Activated naive CD4-positive, alpha-beta T cell treated with anti-CD3 and anti-CD28 coated beads, Interleukin-2, amount 10 ng/mL, durations not matched to agents 7 days and 5 days (primary cell): ENCODE measurements around the gene NIM1K.
"Not testable (repeated sequence)": the region's sequence is repeated elsewhere in the genome, so short reads cannot be mapped to it uniquely, and the experiment has no call there.

Experiments
- CTCF ChIA-PET: fragments of 350-600 bp; sonication (Branson Sonifier 250); formaldehyde crosslinking; loops from one replicate; lab custom pipeline; 2021; ENCODE audit warnings: antibody characterized with exemption; lab: Charles Lee
- DNase-seq: peaks from one replicate; pipeline ENCODE4 v3.0.0-alpha.2; 2020
- H3K27ac Mint-ChIP-seq: one replicate; pipeline ENCODE4 v1.8.0; 2021; ENCODE audit warnings: mild to moderate bottlenecking, moderate library complexity, mixed read lengths
- H3K27me3 Mint-ChIP-seq: one replicate; pipeline ENCODE4 v1.8.0; 2021; ENCODE audit warnings: mild to moderate bottlenecking, mixed read lengths
- H3K36me3 Mint-ChIP-seq: one replicate; pipeline ENCODE4 v1.8.0; 2021; ENCODE audit warnings: mixed read lengths
- H3K4me1 Mint-ChIP-seq: one replicate; pipeline ENCODE4 v1.8.0; 2021; ENCODE audit warnings: mixed read lengths
- H3K4me3 Mint-ChIP-seq: one replicate; pipeline ENCODE4 v1.8.0; 2021; ENCODE audit warnings: mild to moderate bottlenecking, moderate library complexity, mixed read lengths
- H3K9me3 Mint-ChIP-seq: one replicate; pipeline ENCODE4 v1.8.0; 2021; ENCODE audit warnings: mixed read lengths

Gene NIM1K

GRCh38 chr5:43256261-43256966, 64.4 kb downstream of the NIM1K start:
- H3K36me3 Mint-ChIP-seq: no peaks in the 10 kb centered on the region
- no peaks in the 10 kb centered on the region for H3K4me1 Mint-ChIP-seq
- no peak overlapping the region for H3K27ac Mint-ChIP-seq
- H3K4me3 Mint-ChIP-seq: no peak overlapping the region
- CTCF ChIA-PET: no interaction called here
- H3K27me3 Mint-ChIP-seq: peaks cover 39% of the 10 kb centered on the region
- DNase-seq: no peak
- H3K9me3 Mint-ChIP-seq: no peaks in the 10 kb centered on the region

- no peaks in the 10 kb centered on the region for H3K36me3 Mint-ChIP-seq
- no peak for DNase-seq
- H3K9me3 Mint-ChIP-seq: peaks cover 2% of the 10 kb centered on the region
- no peak overlapping the region for H3K4me3 Mint-ChIP-seq
- no peaks in the 10 kb centered on the region for H3K4me1 Mint-ChIP-seq
- H3K27me3 Mint-ChIP-seq: peaks cover 36% of the 10 kb centered on the region
- CTCF ChIA-PET: no interaction called here
- H3K27ac Mint-ChIP-seq: no peak overlapping the region
Measured at GRCh38 chr5:43258116-43258515, 66.1 kb downstream of the NIM1K start.

- H3K27me3 Mint-ChIP-seq: peaks cover 29% of the 10 kb centered on the region
- CTCF ChIA-PET, H3K4me1 Mint-ChIP-seq, H3K4me3 Mint-ChIP-seq, DNase-seq, H3K9me3 Mint-ChIP-seq, H3K36me3 Mint-ChIP-seq, H3K27ac Mint-ChIP-seq: not testable (repeated sequence)
Measured at GRCh38 chr5:43262269-43262668, 70.2 kb downstream of the NIM1K start.

DNA sequence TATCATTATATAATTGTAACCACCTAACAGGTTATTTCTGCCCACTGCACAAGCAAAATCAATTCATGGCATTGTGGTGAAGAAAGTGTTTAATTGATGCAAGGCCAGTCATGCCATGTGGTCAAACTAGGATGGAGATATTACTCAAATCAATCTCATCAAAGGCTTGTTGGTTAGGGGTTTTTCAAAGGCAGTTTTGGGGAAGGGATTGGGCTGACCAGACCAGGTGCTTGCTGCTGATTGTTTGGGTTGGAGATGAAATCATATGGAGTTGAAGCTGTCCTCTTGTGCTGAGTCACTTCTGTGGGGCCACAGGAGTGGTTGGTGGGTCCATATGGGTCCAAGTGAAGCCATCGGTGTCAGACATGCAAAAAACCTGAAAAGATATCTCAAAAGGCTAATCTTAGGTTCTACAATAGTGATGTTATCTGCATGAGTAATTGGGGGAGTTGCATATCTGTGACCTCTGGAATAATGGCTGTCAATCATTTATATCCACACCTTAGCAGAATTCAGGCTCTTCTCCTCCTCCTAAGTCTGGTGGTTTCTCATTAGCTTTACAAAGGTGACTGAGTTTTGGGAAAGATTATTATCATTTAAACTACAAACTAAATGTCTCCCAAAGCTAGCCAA, 76.3 kb downstream of the NIM1K start:
- CTCF ChIA-PET: interaction anchor here (1.3 kb wide), 1 partner anchor 24 kb away, joined by 3 read pairs; no protein-coding TSS in a partner anchor
- H3K4me1 Mint-ChIP-seq: peaks cover 11% of the 10 kb centered on the region
- no peak overlapping the region for H3K4me3 Mint-ChIP-seq
- no peak overlapping the region for H3K27ac Mint-ChIP-seq
- no peak for DNase-seq
- peaks cover 29% of the 10 kb centered on the region for H3K27me3 Mint-ChIP-seq
- peaks cover 6% of the 10 kb centered on the region for H3K9me3 Mint-ChIP-seq
- H3K36me3 Mint-ChIP-seq: no peaks in the 10 kb centered on the region

DNA sequence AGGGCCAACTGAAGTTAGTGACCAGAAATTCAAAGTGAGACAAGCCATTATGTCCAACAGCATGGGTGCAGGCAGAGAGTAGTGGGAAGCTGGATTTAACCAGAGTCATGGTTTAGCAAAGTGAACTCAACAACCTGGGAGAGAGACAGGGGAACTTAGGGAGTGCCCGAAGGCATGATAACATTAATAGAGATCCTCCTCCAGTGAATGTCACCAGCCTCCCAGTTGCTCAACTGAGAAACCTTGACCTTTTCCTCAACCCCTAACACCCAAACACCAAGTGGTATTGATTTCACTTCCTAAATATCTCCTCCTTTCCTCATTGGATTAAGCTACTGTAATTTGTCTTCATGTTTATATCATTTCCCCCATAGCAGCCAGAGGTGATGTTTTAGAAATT, 78.6 kb downstream of the NIM1K start:
- no peak overlapping the region for H3K27ac Mint-ChIP-seq
- H3K27me3 Mint-ChIP-seq: peaks cover 20% of the 10 kb centered on the region
- DNase-seq: no peak
- peaks cover 4% of the 10 kb centered on the region for H3K9me3 Mint-ChIP-seq
- no peaks in the 10 kb centered on the region for H3K36me3 Mint-ChIP-seq
- H3K4me1 Mint-ChIP-seq: peaks cover 11% of the 10 kb centered on the region
- H3K4me3 Mint-ChIP-seq: no peak overlapping the region
- CTCF ChIA-PET: no interaction called here

DNA sequence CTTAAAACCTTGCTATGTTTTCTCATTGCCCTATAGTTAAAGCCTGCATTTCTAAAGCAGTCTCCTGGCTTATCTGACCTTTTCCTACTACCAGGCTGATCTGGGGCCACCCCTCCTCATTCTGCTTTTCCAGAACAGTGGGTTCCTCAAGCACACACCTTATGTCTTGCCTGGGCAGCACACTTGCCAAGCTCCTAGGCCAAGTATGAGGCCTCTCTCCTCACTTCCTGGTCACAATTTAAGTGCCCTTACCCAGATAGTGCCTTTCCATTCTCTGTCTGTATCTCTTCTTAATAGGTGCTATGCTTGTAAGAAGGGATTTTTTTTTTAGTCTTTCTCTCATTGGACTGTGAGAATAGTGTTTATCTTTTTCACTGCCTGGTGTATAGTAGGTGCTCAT, 81.5 kb downstream of the NIM1K start:
- DNase-seq: no peak
- no peak overlapping the region for H3K4me3 Mint-ChIP-seq
- peaks cover 16% of the 10 kb centered on the region for H3K27me3 Mint-ChIP-seq
- CTCF ChIA-PET: no interaction called here
- no peak overlapping the region for H3K27ac Mint-ChIP-seq
- no peaks in the 10 kb centered on the region for H3K36me3 Mint-ChIP-seq
- peaks cover 2% of the 10 kb centered on the region for H3K9me3 Mint-ChIP-seq
- no peaks in the 10 kb centered on the region for H3K4me1 Mint-ChIP-seq

GRCh38 chr5:43274435-43275114, 82.5 kb downstream of the NIM1K start:
- H3K27ac Mint-ChIP-seq: no peak overlapping the region
- no peak for DNase-seq
- no peaks in the 10 kb centered on the region for H3K9me3 Mint-ChIP-seq
- H3K27me3 Mint-ChIP-seq: peaks cover 16% of the 10 kb centered on the region
- H3K4me1 Mint-ChIP-seq: no peaks in the 10 kb centered on the region
- H3K36me3 Mint-ChIP-seq: no peaks in the 10 kb centered on the region
- CTCF ChIA-PET: no interaction called here
- H3K4me3 Mint-ChIP-seq: no peak overlapping the region

DNA sequence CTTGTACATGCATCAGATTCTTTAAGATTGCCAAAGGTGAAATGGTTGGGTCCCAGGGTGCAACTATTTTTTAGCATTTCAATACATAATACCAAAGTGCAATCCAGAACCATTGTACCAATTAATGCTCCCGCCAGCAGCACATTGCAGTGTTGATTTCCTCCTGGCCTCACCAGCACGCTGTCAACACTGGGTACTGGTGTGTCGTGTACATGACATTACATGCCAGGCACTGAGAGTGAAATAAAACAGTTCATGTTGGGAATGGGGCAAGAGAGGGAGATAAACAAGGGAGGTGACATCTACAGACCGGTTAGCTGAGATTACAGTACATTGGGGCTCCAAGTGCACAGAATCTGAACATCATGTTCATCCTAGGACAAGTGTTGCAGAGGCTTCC, 83.4 kb downstream of the NIM1K start:
- Mint-ChIP-seq H3K4me1 (no peaks in the 10 kb centered on the region), H3K9me3 (no peaks in the 10 kb centered on the region), H3K27ac (no peak overlapping the region), H3K27me3 (peaks cover 13% of the 10 kb centered on the region), H3K4me3 (no peak overlapping the region), H3K36me3 (no peaks in the 10 kb centered on the region)
- no peak for DNase-seq
- CTCF ChIA-PET: no interaction called here

- no peak overlapping the region for H3K4me3 Mint-ChIP-seq
- no peak overlapping the region for H3K27ac Mint-ChIP-seq
- no peaks in the 10 kb centered on the region for H3K4me1 Mint-ChIP-seq
- H3K9me3 Mint-ChIP-seq: no peaks in the 10 kb centered on the region
- DNase-seq: no peak
- no peaks in the 10 kb centered on the region for H3K27me3 Mint-ChIP-seq
- CTCF ChIA-PET: no interaction called here
- no peaks in the 10 kb centered on the region for H3K36me3 Mint-ChIP-seq
Measured at GRCh38 chr5:43279548-43280274, 87.7 kb downstream of the NIM1K start.

- Mint-ChIP-seq H3K27me3 (no peaks in the 10 kb centered on the region), H3K36me3 (peaks cover 10% of the 10 kb centered on the region), H3K4me3 (no peak overlapping the region), H3K27ac (no peak overlapping the region), H3K9me3 (no peaks in the 10 kb centered on the region), H3K4me1 (no peaks in the 10 kb centered on the region)
- CTCF ChIA-PET: no interaction called here
- no peak for DNase-seq
Measured at GRCh38 chr5:43281840-43282658, 90.0 kb downstream of the NIM1K start.

DNA sequence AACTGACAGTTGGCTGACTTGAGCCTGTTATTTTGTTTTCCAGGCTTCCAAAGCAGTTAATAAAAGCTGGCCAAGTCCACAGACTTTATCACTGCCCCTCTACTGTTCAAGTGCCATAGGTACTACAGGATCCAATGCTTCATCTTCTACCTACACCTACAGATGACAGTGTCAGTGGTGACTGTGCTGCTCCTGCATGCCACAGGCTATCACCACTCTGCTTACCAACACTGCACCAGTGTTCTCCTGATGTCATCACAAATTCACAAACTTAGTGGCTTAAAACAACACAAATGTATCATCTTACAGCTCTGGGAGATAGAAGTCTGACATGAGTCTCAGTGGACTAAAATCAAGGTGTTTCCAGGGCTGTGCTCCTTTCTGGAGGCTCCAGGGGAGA, 94.6 kb downstream of the NIM1K start:
- Mint-ChIP-seq H3K4me1 (peaks cover 4% of the 10 kb centered on the region), H3K4me3 (no peak overlapping the region), H3K27me3 (no peaks in the 10 kb centered on the region), H3K27ac (no peak overlapping the region), H3K36me3 (peaks cover 41% of the 10 kb centered on the region), H3K9me3 (no peaks in the 10 kb centered on the region)
- no peak for DNase-seq
- CTCF ChIA-PET: interaction anchor here (1.1 kb wide), 1 partner anchor 103 kb away, joined by 4 read pairs; no protein-coding TSS in a partner anchor

- no peaks in the 10 kb centered on the region for H3K27me3 Mint-ChIP-seq
Measured at GRCh38 chr5:43287493-43287892, 95.5 kb downstream of the NIM1K start.

DNA sequence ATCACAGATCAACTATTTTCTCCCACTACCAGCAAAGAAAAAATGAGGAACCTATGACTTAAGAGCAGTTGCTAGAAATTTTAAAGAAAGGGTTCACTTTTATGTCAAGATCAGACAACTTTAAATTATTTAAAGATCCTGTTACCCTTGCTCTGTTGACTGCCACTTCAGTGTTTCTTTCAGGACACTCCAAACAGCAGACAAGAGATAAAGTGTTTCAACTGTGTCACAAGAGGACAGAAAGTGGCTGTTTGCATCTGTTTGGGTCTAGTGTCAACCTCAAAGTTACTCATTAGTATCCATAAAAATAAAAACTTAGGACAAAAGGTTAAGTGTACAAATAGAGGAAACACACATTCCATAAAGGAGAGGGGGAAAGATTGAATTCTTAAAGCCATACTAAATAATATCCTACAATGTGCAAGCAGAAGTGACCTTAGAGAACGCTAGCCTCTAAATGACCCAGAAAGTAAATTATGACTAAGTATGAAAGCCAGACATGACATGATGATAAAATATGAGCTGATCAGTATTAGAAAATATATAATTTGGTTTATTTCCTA, 96.3 kb downstream of the NIM1K start:
- no peak for DNase-seq
- Mint-ChIP-seq H3K36me3 (peaks cover 50% of the 10 kb centered on the region), H3K27me3 (no peaks in the 10 kb centered on the region), H3K4me3 (no peak overlapping the region), H3K27ac (no peak overlapping the region), H3K9me3 (no peaks in the 10 kb centered on the region), H3K4me1 (peaks cover 5% of the 10 kb centered on the region)
- CTCF ChIA-PET: interaction anchor here (0.9 kb wide), 1 partner anchor 58 kb away, joined by 3 read pairs; no protein-coding TSS in a partner anchor

More at GRCh38 chr5:43287493-43287892, 95.5 kb downstream of the NIM1K start:
- no peak overlapping the region for H3K4me3 Mint-ChIP-seq
- H3K36me3 Mint-ChIP-seq: peaks cover 45% of the 10 kb centered on the region
- H3K4me1 Mint-ChIP-seq: peaks cover 5% of the 10 kb centered on the region
- H3K27ac Mint-ChIP-seq: no peak overlapping the region
- DNase-seq: no peak
- H3K9me3 Mint-ChIP-seq: no peaks in the 10 kb centered on the region
- CTCF ChIA-PET: no interaction called here
